Gastroesophageal sphincter (tissue), 4 donors: ENCODE results near the gene FOXJ3. TPM values are rescaled to one million over a fixed set of nuclear protein-coding genes. Genes with fewer than 3 reads are reported as not detected.

Experiments
- ATAC-seq: fragments of 150-250 bp; one replicate; pipeline ENCODE4 v1.9.1; 2016; ENCODE audit warnings: mild to moderate bottlenecking, moderate library complexity
- H3K27ac ChIP-seq, 4 donors: fragments of 200-600 bp; sonication (generic) in 3 of 4; 1 replicate in 3 of 4; 2 replicates in 1 of 4; pipeline ENCODE4 v1.5.1; 2016 to 2019
- H3K27me3 ChIP-seq: fragments of 200-600 bp; sonication (generic); one replicate; pipeline ENCODE4 v1.5.1; 2019
- H3K36me3 ChIP-seq, 2 donors: fragments of 200-600 bp; sonication (generic); one replicate each; pipeline ENCODE4 v1.5.1; 2019; ENCODE audit warnings: control low read depth in 1 of 2
- H3K4me1 ChIP-seq, 3 donors: fragments of 200-600 bp; sonication (generic); 1 replicate in 2 of 3; 2 replicates in 1 of 3; pipeline ENCODE4 v1.5.1; 2016 to 2019; ENCODE audit warnings: control low read depth in 2 of 3
- H3K4me3 ChIP-seq, 2 donors: fragments of 200-600 bp; sonication (generic); one replicate each; pipeline ENCODE4 v1.5.1; 2019; ENCODE audit warnings: mild to moderate bottlenecking in 1 of 2, moderate library complexity in 1 of 2
- H3K9me3 ChIP-seq, 3 donors: fragments of 200-600 bp; sonication (generic); one replicate each; pipeline ENCODE4 v1.5.1; 2017 to 2019; ENCODE audit warnings: control low read depth in 2 of 3
- EP300 ChIP-seq: sonication (generic); formaldehyde crosslinking; IDR thresholded peaks from one replicate; pipeline ENCODE4 v1.6.1; 2017; ENCODE audit warnings: antibody characterized with exemption, mild to moderate bottlenecking
- POLR2A ChIP-seq, 2 donors: fragments of 450-650 bp; IDR thresholded peaks; one replicate each; pipeline ENCODE4 v1.6.1; 2017; ENCODE audit warnings: antibody characterized with exemption in 2 of 2, mild to moderate bottlenecking in 2 of 2, moderate library complexity in 1 of 2
- POLR2AphosphoS5 ChIP-seq: sonication (generic); formaldehyde crosslinking; IDR thresholded peaks from one replicate; pipeline ENCODE4 v1.6.1; 2017; ENCODE audit warnings: antibody characterized with exemption
- WGBS, 2 donors: methylation state at CpG; one replicate each; pipeline ENCODE4 v1.1.5; 2018; ENCODE audit warnings: low coverage in 1 of 2; 5-methylcytosine and 5-hydroxymethylcytosine counted together
- total RNA-seq, 4 donors: library from RNA; depleted of rRNA; stranded (reverse); fragments of >200 nt; gene quantifications; one replicate each; pipeline ENCODE4 v1.1.0, GENCODE V29; 2016
- TF ChIP-seq, protein P1 (sequence below), 4 experiments: fragments of 200-600 bp in 2 of 4; fragments of 450-650 bp in 2 of 4; sonication (generic) in 1 of 4; IDR thresholded peaks; one replicate each; pipeline ENCODE4 v1.5.1; 2017 to 2019; ENCODE audit warnings: antibody characterized with exemption in 4 of 4, mild to moderate bottlenecking in 2 of 4, moderate library complexity in 2 of 4

The FOXJ3 gene
- total RNA-seq, 4 donors from 2014 or later: 36.3 to 57.1 (median 41.4) TPM

DNA sequence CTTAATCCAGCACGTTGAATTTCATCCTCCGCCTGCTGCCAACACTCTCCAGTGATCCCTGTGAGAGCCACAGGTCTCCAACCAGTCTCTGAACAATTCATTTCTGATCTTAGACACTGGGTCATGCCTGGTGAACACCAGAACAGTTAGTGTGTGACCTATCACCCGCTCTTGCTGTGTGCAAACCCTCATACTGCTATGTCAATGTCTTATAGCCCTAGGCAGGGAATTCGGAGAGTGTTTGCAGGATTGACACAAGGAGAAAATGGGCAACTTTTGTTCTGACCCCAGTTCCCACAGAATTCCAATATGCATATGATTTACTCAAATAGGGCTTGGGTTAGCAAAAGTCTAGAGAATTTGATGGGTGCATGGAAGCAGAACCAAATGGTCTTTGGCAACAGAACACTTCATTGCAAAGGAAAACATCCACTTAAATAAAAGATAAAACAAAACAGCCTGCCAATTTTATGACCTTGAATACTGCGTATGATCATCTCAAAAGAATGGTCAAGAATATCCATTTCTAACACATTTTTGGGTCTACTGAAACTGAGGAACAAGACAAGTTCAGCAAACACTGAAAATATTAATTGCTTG lies 204.9 kb downstream of the FOXJ3 start:
- Histone ChIP-seq H3K27ac (no peak overlapping the region), H3K4me3 (no peak overlapping the region), H3K27me3 (peaks cover 18% of the 10 kb centered on the region), H3K9me3 (no peaks in the 10 kb centered on the region), H3K36me3 (no peaks in the 10 kb centered on the region), H3K4me1 (no peaks in the 10 kb centered on the region)
- TF ChIP-seq POLR2AphosphoS5: no peak
- no peak for TF ChIP-seq EP300
- TF ChIP-seq POLR2A (IDR thresholded peaks at IDR 0.05): no peak
- TF ChIP-seq, protein P1, sequence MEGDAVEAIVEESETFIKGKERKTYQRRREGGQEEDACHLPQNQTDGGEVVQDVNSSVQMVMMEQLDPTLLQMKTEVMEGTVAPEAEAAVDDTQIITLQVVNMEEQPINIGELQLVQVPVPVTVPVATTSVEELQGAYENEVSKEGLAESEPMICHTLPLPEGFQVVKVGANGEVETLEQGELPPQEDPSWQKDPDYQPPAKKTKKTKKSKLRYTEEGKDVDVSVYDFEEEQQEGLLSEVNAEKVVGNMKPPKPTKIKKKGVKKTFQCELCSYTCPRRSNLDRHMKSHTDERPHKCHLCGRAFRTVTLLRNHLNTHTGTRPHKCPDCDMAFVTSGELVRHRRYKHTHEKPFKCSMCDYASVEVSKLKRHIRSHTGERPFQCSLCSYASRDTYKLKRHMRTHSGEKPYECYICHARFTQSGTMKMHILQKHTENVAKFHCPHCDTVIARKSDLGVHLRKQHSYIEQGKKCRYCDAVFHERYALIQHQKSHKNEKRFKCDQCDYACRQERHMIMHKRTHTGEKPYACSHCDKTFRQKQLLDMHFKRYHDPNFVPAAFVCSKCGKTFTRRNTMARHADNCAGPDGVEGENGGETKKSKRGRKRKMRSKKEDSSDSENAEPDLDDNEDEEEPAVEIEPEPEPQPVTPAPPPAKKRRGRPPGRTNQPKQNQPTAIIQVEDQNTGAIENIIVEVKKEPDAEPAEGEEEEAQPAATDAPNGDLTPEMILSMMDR (IDR thresholded peaks at IDR 0.05): no peak
- ATAC-seq: no peak
- 54 to 76% methylated on average over 4 to 5 of the region's 5 CpGs for WGBS, 2 donors

DNA sequence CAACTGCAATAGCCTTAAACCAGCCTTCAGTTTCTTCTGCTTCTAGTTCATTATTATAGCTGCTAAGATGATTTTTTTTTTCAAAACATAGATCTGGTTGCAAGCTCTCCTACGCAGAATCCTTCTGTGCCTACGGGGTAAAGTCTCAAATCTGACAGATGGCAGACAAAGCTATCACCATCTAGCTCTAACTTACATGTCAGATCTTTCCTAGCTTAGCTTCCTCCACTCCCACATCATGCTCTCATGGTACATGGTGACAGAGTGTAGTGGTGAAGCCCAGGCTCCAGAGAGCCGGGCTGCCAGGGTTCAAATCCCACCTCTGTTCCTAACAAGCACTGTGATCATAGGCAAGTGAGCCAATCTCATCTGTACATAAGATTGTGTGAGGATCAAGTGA lies 206.1 kb downstream of the FOXJ3 start:
- Histone ChIP-seq H3K9me3 (no peaks in the 10 kb centered on the region), H3K4me1 (no peaks in the 10 kb centered on the region), H3K27me3 (peaks cover 14% of the 10 kb centered on the region), H3K27ac (no peak overlapping the region), H3K4me3 (no peak overlapping the region), H3K36me3 (no peaks in the 10 kb centered on the region)
- no peak for ATAC-seq
- TF ChIP-seq, protein P1 (IDR thresholded peaks at IDR 0.05): no peak
- no peak for TF ChIP-seq EP300
- TF ChIP-seq POLR2A (IDR thresholded peaks at IDR 0.05): no peak
- no peak for TF ChIP-seq POLR2AphosphoS5
- WGBS, 2 donors: 50 to 80% methylated on average over 1 of the region's 3 CpGs

DNA sequence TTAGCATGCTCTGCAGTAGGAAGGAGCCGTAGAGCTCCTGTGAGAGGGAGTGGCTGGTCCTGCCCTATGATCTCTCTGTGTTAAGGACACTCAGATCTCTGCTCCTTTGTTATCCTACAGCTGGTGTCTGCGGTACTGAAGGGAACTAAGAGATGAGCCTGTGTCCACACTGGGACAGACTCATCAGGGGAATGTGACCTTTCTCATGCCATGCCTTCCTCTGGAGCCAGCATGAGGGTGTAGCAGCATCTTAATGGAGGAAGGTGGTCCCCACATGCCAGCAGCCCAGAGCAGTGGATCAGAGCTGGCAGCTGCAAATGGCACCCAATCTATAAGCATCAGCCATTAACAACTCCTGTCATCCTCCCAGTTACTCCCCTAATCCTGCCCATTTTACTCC lies 206.5 kb downstream of the FOXJ3 start:
- WGBS, 2 donors: 17 to 39% methylated on average over 2 of the region's 2 CpGs

DNA sequence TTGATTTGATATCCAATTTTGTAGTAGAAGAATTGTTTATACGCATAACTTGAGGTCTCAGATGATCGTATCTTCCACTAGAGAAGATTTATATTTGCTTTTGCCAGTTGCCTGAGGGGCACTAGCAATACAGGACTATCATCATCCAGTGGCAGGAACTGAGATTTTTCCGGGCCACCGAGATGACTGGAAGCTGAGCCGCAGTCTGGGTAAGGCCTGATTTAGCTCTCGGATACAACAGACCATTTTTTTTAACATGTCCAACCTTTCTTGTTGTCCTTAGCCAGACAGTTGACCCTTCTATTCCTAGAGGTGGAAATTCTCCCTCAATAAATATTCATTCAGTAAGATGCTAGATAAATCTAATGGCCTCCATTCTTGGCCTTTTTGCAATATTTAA lies 207.3 kb downstream of the FOXJ3 start:
- H3K36me3 ChIP-seq: no peaks in the 10 kb centered on the region
- H3K27me3 ChIP-seq: peaks cover 14% of the 10 kb centered on the region
- H3K4me1 ChIP-seq: no peaks in the 10 kb centered on the region
- TF ChIP-seq POLR2AphosphoS5 (no peak), POLR2A (IDR thresholded peaks at IDR 0.05) (no peak), EP300 (no peak)
- TF ChIP-seq, protein P1 (IDR thresholded peaks at IDR 0.05): no peak
- no peak for ATAC-seq
- no peak overlapping the region for H3K27ac ChIP-seq
- WGBS, 2 donors: 80 to 83% methylated on average over 5 to 6 of the region's 6 CpGs
- no peak overlapping the region for H3K4me3 ChIP-seq
- peaks cover 0 to 7% (median 0%) of the 10 kb centered on the region in 3 donors for H3K9me3 ChIP-seq

More for the DNA sequence above, 206.5 kb downstream of the FOXJ3 start:
- Histone ChIP-seq H3K27me3 (peaks cover 14% of the 10 kb centered on the region), H3K27ac (no peak overlapping the region), H3K9me3 (peaks cover 0 to 3% (median 0%) of the 10 kb centered on the region in 3 donors), H3K4me3 (no peak overlapping the region), H3K4me1 (no peaks in the 10 kb centered on the region), H3K36me3 (no peaks in the 10 kb centered on the region)
- no peak for ATAC-seq
- TF ChIP-seq EP300 (no peak), POLR2A (IDR thresholded peaks at IDR 0.05) (no peak), POLR2AphosphoS5 (no peak)

Other genes with a start within 250 kb of the FOXJ3 start
- gene GUCA2B, start 181.8 kb downstream of the FOXJ3 start, total RNA-seq: not detected
- not detected for gene GUCA2A, start 170.5 kb downstream of the FOXJ3 start, total RNA-seq
- 1 to 10 TPM; 2.9 to 7.0 (median 4.0) TPM for gene RIMKLA, start 45.6 kb upstream of the FOXJ3 start, total RNA-seq
- gene ZMYND12, start 120.8 kb upstream of the FOXJ3 start, total RNA-seq: 1 to 10 TPM in 1 of 4 donors, under 1 TPM in 1, not detected in 2; 0.31 to 1.9 TPM
- gene PPCS, start 121.3 kb upstream of the FOXJ3 start, total RNA-seq: 10 to 100 TPM; 51.7 to 94.9 (median 84.7) TPM
- 1 to 10 TPM; 1.1 to 2.7 (median 2.5) TPM for gene CCDC30, start 128.1 kb upstream of the FOXJ3 start, total RNA-seq